HG02798 (cell line): ENCODE measurements around the gene VOPP1.
"Not testable (repeated sequence)": the region's sequence is repeated elsewhere in the genome, so short reads cannot be mapped to it uniquely, and the experiment has no call there.

Experiments used
- ATAC-seq: cut with Tn5 transposase; IDR thresholded peaks from one replicate; pipeline ENCODE4 v1.9.1; 2021; ENCODE audit warnings: mild to moderate bottlenecking; ENCODE audit not compliant: unreplicated experiment, poor library complexity

The VOPP1 gene

DNA sequence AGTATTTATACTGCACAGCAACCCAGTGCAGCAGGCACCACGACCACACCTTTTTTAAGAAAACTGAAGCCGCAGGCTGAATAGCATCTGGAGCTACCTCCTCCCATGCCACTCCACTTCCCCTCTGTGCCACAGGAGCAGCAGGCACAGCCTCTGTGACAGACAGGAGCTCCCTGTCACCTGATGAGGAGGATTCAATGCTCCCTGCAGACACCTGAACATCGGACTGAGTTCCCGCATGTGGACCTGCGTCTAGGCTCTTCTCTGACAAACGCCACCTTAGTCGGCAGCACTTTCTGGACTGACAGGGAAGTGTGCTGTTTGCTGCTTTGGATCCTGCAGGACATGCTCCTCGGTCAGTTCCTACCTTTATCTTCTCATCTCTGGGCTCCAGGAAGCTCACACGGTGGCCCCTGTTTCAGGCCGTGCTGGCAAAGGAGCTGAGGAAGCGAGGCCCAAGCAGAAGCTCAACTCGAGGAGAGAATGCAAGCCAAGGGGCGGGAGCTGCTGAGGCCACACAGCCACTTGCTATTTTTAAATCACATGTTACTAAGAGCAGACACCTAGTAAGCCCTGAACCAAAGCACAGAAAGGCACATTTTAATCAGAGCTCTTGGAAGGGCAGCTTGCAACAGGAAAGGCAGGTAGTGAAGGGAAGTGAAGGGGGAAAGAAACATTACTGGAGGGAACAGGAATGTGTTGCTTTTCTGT lies 56.6 kb downstream of the VOPP1 start:
- ATAC-seq, result peak; percentile 60

DNA sequence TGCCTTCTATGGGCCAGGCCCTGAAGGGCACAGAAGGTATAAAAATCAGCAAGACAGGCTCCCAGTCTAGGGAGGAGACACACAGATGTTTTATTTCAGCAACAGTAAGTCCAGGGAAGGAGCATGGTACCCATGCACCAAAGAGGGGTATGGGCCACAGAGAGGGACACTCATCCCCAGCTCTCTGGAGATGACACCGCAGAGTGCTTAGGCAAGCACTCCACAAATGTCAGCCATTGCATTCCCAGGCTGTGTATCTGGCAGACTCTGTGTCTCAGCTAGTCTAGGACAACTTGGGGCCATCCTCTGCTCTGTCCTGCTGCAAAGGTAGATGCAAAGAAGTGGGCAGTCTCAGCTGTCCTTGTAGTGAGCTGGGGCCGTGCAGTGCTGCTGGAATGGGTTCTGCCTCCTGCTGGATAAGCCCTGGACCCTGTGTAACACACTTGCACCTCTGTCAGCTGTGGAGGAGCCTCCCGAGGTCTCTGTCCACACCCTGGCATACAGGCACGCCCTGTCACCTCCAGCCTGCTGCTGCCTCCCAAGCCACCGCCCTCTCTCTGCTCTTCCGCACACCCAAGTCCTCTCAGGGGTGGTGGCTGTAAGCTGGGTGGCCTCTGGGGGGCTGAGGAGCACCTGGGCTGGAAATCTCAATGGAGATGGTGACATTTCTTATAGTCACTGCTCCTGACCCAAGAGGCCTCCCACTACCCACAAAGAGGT lies 57.6 kb downstream of the VOPP1 start:
- ATAC-seq, result no peak

DNA sequence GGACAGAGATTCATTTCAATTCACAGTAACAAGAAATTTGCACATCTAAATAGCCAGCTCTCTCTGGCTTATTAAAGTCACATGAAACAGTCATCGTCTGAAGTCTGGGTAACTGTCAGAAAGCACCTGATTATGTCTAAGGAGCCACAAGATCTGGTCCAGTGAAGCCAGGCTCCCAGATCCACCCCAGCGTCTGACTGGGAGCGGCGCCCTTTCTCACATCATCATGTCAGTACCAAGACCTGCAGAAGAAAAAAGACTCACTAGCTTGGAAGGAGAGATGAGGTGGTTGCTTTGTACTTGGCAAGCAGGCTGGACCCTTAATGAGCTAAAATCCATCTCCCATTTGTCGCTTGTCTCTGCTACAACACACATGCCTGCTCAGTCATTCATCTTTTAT lies 58.4 kb downstream of the VOPP1 start:
- ATAC-seq, result peak; percentile 18

DNA sequence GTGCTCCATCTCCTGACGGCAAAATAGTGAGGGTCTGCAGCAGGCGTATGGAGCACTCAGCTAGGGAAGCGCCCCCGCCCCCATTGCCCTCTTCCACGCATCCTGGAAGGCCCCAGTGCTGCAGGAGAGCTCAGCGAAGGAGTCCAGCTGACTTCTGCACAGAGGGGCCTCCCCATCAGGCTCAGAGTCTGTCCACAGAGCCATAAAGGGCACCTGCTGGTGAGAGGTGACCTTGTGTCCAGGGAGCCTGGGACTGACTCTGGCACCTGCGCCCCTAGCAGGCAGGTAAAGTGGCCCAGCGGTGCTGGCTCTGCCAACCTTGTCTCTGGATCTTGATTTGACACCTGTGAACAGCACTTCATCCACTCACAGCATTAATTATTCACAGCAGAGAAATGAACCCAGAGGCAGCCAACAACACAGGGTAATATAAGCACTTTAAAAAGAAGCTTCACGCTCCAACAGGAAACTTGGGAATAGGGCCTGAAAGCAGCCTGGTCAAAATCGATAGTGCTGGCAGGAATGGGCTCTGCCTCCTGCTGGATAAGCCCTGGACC lies 59.6 kb downstream of the VOPP1 start:
- no peak for ATAC-seq

DNA sequence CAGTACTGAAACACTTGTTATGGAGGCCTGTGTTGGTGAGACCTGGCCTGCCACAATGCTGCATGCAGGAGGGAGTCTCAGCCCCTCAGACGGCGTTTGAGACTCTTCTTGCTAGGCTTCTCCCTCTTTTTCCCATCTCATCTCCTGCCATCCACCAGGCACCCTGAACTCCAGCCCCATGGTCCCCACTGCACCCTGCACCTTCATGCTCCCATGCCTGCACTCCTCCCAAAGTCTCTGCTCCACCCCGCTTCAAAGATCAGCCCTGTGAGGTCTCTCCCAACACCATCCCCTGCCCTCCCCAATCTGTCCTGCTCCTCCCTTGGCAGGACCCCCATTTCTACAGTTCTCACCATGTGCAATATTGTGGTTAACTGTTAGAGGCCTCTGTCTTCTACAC lies 61.7 kb downstream of the VOPP1 start:
- no peak for ATAC-seq

DNA sequence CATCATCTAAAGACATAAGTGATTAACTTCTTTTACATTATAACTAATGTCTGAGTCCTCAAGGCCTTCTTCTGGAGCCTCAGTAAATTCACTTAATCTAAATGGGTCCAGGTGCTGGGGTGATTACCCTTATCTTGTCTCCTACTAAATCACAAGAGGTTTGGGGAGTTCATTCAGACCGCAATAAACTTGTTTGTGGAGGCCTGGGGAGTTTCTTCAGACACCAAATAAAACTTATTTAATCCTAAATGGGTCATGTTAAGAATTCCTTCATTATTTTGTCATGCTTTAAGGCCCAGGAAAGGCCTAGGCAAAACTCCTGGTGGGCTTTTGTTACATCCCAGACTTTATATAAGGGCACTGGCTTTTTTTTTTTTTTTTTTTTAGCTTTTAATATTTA lies 62.1 kb downstream of the VOPP1 start:
- not testable (repeated sequence) for ATAC-seq

DNA sequence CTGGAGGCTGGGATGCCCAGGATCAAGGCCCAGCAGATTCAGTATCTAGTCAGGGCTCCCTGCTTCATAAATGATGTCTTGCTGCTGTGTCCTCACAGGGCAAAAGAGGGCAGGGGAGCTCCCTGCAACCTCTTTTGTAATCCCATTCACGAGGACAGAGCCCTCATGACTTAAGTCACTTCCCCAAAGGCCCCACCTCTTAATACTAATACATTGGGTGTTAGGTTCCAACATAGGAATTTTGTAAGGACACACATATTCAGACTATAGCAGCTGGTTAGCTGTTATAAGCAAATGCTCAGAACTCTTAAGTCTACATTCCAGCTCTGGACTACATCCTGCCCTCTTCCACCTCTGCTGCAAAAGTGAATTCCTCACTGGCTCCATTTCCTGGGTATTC lies 63.0 kb downstream of the VOPP1 start:
- peak; percentile 6 for ATAC-seq

DNA sequence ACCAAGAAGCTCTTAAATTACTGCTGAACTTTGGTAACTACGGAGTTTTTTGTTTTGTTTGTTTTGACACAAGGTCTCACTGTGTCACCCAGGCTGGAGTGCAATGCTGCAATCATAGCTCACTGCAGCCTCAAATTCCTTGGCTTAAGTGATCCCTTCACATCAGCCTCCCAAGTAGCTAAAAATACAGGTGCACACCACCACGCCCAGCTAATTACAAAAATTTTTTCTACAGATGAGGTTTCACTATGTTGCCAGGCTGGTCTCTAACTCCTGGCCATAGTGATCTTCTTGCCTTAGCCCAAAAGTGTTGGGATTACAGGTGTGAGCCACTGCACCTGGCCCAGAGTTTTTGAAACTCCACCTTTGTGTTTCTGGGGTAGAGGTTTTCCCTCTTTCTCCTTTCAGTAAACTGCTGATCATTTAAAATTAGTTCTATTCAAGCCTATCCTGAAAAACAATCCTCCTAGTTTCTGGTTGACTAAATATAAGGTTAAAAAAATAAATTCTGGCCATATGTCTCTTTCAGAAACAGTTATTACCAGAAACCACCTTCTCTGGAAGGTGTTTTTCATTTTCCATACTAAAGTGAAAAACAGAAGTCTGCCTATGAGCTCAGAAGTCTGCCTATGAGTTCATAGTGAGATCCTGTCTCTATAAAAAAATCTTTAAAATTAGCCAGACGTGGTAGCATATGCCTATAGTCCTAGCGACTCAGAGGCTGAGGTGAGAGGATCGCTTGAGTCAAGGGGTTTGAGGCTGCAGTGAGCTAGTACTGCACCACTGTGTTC lies 63.9 kb downstream of the VOPP1 start:
- ATAC-seq, result peak; percentile 72

DNA sequence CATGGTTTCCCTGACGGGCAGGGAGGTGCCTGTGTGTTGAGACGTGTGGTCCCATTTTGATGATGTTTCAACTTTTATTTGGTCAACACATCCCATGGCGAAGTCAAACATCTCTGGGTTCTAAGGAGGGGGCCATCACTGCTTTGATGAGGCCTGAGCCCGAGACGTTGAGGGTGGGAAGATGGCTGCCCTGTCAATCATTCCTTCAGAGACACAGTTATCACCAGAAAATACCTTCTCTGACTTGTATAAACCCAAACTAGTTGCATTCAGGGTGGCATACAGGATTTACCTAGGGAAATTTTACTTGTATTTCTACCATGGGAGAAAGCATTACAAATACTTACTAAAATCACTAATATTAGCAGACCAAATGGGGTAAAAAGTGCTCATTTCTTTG lies 64.6 kb downstream of the VOPP1 start:
- ATAC-seq, result no peak

DNA sequence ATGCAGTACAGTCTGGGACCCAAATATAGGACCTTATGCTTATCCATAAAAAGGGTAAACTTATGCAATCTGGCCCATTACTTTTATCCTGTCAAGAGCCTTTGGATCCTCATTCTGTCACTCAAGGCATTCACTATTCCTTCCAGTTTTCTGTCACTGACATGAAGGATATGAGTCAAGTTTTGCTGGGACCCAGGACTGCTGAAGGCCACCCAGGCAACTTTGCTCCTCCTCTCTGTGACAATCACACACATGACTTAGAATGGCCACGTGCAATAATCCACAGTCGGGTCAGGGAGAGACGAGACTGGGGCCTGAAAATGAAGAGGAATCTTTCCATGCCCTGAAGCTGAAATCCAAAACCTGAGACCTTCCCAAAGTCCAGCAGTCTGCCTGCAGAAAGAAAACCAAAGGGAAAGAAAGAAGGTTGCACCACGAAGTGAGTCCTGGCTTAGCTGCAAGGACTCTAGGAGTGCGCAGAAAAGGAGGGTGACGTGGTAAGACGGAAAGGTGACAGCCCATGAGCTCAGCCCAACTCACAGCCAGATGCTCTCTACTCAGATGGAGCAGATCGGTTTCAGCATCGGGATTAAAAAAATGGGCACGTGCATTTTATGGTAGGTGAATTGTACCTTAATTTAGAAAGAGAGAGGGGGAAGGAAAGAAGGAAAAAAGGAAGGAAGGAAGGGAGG lies 67.2 kb downstream of the VOPP1 start:
- ATAC-seq, result no peak

DNA sequence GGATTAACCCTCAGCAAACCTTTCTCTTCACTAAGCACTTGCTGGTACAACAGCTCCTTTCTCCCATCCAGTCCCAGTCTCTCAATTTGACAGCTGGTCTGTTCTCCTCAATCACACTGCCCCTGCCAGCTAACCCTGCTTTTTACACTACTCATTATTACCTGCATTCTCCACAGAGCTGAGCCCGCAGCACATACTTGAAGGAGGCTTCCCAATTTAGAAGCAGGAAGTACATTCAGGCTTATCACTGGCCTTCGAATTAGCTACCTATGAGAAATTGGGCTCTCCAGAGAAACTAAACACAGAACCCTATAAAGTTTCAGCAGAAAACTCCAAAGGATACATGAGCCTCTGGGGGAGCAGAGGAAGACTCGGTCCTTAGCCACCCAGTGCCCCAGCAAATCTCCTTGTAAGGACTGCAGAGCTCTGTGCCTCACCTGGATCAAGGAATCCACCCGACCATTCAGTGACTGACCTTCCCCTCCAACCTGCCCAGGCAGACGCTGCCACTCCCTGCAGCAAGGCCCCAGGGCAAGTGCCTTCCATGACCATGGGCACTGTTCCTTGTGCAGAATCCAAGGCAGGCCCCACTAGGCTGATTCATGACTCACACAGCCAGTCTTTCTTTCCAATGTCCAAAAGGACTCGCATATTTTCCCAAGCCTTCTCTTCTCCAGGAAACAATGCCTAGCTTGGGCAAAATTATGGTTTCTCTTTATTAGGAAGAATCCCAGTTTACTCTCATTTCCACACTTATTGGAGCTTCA lies 68.0 kb downstream of the VOPP1 start:
- no peak for ATAC-seq

DNA sequence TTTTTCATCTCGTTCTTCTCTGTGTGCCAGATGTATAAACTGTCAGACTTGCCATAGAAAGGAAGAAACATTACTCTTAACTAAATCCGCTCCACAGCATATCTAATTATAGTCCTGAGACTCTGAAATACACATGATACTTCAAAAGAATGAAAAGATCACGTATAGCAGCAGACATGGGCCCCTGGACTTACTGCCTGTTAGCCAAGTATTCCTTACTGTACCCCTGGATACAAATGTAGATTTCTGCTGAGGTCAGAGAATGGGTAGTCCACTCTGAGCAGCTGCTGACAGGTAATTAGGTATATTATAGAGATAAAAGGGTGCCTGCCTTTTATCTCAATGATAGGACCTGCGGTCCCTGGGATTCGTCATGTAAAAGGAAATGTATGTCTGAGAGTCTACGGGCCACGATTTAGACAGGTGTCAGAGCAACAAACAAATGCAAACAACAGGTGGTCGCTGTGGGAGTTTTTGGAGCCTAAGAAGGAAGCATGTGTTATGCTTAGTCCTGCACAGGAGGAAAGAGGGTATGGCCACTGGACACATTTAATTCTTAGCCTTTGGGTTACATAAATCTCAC lies 69.4 kb downstream of the VOPP1 start:
- ATAC-seq, result no peak

DNA sequence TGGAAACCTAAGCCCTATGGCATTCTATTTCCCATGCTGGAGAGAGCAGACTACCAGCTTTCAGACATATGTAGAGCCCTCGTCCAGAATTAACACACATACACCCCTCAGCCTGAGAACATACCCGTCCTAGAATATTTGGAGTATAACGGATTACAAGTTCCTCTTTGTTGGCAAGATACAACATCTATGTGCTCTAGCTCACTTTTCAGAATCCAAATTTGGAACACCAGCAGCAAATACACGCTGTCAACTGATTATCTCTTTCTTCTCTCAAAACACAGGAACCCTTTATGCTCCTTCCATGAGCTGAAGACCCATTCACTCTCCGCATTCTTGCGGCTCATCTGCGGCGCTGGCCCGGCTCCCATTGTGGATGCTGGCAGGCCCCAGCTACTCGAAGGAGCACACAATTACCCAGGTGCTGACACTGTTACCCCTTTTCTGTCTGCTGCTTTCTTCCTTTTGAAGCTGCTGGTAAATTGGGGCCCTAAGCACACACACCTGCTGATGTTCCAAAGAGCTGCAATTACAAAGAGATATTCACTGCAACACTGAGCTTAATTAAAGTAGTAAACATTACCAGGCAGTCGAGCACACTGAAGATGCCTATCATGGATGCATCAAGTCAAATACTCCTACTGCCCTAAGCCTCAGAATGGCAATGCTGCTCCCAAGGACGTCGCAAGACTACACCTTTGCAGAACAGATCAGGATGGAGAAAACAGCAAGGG lies 70.0 kb downstream of the VOPP1 start:
- no peak for ATAC-seq

DNA sequence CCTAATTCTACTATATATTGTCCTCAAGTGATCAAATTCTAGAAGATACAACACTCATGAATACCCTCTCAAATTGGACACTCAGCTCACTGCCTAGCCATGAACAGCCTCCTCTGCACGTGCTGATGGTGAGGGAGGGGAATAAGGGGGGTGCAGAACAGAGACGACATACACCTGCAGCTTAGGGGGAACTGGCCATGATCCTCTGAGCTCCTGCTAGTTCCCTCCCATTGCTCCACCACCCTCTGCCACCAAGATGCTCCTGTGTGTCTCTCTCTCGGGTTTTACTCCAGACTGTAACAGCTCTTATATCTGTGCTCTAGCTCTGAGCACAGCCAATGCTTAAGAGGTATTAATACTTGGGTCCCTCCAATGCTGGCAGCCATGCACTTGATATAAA lies 70.7 kb downstream of the VOPP1 start:
- ATAC-seq, result no peak

DNA sequence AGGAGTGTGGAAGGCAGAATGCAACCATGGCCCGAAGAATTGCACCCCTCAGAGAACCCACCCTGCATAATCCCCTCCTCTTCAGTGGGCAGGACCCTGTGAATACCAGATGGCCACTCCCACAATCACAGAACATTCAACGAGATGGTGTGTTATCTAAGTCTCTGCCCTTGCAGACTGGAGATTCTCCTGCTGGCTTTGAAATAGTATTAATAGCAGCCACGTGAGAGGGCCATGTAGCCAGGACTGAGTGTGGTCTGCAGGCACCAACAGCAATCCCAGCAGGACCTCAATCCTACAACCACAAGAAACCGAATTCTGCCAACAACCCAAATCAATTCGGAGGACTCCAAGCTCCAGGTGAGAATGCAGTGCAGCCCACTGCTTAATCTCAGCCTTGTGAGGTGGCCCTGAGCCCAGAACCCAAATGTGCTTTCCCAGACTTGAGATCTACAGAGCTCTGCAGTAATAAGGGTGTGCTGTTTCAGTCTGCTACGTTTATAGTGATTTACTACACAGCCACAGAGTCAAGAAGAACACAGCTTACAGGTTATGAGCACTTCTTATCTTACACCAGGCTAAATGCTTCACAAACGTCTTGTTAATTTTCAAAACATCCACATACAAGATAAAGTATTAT lies 72.1 kb downstream of the VOPP1 start:
- ATAC-seq, result no peak

DNA sequence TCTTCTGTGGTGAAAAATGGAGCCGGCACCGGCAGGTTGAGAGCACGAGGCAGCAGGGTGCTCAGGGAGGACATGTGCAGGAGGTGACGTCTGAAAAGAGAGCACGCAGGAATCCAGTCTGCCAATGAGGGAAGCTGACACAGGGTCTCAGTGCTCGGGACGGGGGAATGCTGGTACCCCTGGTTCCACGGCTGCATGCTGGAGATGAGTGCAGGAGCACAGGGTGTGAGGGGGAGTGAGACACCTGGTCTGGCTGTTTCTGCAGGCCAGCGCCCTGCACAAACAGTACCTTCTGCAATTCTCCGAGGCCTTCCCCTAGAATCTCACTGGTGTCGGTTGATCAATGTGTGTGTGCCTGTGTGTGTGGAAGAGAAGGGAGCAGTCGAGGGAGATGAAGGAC lies 72.7 kb downstream of the VOPP1 start:
- ATAC-seq, result no peak

DNA sequence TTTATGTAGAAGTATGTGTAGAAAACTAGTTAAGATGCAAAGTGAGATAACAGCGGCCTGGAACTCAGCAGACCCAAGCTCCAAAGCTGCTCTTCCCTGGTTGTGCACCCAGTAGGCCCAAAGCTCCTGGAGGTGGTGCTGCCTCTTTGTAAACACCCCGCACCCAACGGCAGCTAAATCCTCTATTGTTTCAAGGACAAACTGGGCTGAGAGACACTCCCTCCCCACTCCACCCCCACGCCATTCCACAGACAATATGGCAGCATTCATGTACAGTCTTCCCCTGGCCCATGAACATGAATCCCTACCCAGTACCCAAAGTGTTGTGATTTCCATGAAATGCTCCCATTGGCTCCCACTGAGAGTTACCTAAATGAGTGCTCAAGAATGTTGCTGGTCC lies 73.5 kb downstream of the VOPP1 start:
- no peak for ATAC-seq

DNA sequence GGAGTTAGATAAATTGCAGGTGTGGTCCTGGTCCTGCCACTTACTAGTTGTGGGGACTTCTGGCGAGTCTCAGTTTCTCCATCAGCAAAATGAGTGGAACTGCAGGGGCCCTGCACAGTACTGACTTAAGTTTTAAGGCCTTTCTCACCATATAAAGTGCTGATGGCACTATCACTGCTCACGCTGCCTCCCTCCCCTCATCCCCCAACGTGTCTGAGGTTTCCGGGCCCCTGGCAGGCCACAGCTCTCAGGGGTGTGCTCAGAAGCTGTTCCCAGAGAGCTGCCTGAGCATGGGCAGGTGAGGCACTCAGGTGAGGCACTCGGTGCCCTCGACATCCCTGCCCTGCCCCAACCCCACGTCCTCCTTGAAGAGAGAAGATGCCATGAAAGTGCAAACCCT lies 74.2 kb downstream of the VOPP1 start:
- ATAC-seq, result no peak
